Stimulated activated CD4-positive, alpha-beta T cell treated with anti-CD3 and anti-CD28 coated beads, TNF-alpha, amount 100 ng/mL, for 4 hours (primary cell): ENCODE data around the gene BEAN1.
"Not testable (repeated sequence)": the region's sequence is repeated elsewhere in the genome, so short reads cannot be mapped to it uniquely, and the experiment has no call there.

Experiments used
- DNase-seq, 3 experiments: peaks; one replicate each; pipeline ENCODE4 v3.0.0-alpha.2; 2020; ENCODE audit warnings: low read depth in 3 of 3

Gene BEAN1

GRCh38 chr16:66486199-66486772, 59.2 kb downstream of the BEAN1 start:
- no peak for DNase-seq

GRCh38 chr16:66486773-66487579, 59.9 kb downstream of the BEAN1 start:
- no peak for DNase-seq

GRCh38 chr16:66487580-66488275, 60.6 kb downstream of the BEAN1 start:
- no peak for DNase-seq

- no peak for DNase-seq
Observed at GRCh38 chr16:66488505-66488904, 61.4 kb downstream of the BEAN1 start.

- DNase-seq, result no peak
Observed at GRCh38 chr16:66489385-66489784, 62.3 kb downstream of the BEAN1 start.

GRCh38 chr16:66489818-66490217, 62.7 kb downstream of the BEAN1 start:
- no peak for DNase-seq

- no peak for DNase-seq
Observed at GRCh38 chr16:66490774-66491715, 64.0 kb downstream of the BEAN1 start.

GRCh38 chr16:66491716-66492064, 64.6 kb downstream of the BEAN1 start:
- no peak for DNase-seq

- DNase-seq, result no peak
Observed at GRCh38 chr16:66493490-66494401, 66.7 kb downstream of the BEAN1 start.

GRCh38 chr16:66494916-66495315, 67.8 kb downstream of the BEAN1 start:
- DNase-seq, result no peak

- DNase-seq, result no peak
Observed at GRCh38 chr16:66495440-66495839, 68.3 kb downstream of the BEAN1 start.

GRCh38 chr16:66496226-66496625, 69.1 kb downstream of the BEAN1 start:
- DNase-seq, result not testable (repeated sequence)

GRCh38 chr16:66497921-66498320, 70.8 kb downstream of the BEAN1 start:
- not testable (repeated sequence) for DNase-seq

- not testable (repeated sequence) for DNase-seq
Observed at GRCh38 chr16:66501563-66501962, 74.5 kb downstream of the BEAN1 start.

GRCh38 chr16:66502020-66502913, 75.2 kb downstream of the BEAN1 start:
- DNase-seq, result no peak

GRCh38 chr16:66503030-66503429, 75.9 kb downstream of the BEAN1 start:
- DNase-seq, result no peak

- DNase-seq, result no peak
Observed at GRCh38 chr16:66503612-66504011, 76.5 kb downstream of the BEAN1 start.

GRCh38 chr16:66507731-66508239, 80.7 kb downstream of the BEAN1 start:
- DNase-seq, result no peak

GRCh38 chr16:66508248-66508913, 81.3 kb downstream of the BEAN1 start:
- no peak for DNase-seq
